ENCODE results near the gene PPP1R3C.

DNA sequence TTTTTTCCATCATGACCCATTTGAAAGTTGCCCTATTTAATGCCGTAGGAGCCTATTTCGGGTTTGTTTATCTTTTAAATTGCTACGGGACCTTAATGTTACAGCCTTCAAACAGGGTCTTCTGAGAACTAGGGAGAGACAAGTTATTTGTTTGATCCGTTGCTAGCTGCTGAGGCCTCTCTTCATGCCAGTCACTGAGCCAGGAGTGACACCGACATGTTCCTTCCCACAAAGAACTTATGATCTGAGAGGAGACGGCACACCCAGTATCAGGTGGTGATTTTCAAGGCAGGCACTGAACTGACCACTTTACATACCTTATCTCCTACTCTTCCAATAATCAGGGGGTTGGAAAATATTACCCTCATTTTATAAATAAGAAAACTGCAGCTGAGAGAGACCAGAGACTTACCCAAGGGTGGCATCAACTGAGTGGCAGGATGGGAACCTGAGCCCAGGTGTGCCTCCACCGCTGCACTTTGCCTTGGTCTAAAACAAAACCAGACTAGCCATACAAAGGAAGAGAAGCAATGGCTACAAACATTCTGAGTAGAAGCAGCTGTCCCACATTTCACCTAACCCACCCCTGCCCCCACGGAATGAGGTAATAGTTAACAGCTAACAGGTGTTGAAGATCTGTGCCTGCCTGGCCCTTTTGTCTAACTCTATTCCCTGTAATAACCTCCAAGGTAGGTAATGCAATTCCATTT is 40.5 kb downstream of the PPP1R3C start:
- TF ChIP-seq, protein P1, sequence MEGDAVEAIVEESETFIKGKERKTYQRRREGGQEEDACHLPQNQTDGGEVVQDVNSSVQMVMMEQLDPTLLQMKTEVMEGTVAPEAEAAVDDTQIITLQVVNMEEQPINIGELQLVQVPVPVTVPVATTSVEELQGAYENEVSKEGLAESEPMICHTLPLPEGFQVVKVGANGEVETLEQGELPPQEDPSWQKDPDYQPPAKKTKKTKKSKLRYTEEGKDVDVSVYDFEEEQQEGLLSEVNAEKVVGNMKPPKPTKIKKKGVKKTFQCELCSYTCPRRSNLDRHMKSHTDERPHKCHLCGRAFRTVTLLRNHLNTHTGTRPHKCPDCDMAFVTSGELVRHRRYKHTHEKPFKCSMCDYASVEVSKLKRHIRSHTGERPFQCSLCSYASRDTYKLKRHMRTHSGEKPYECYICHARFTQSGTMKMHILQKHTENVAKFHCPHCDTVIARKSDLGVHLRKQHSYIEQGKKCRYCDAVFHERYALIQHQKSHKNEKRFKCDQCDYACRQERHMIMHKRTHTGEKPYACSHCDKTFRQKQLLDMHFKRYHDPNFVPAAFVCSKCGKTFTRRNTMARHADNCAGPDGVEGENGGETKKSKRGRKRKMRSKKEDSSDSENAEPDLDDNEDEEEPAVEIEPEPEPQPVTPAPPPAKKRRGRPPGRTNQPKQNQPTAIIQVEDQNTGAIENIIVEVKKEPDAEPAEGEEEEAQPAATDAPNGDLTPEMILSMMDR (IDR thresholded peaks at IDR 0.05; ENCODE audit: low read depth, low read length, poor library complexity, severe bottlenecking), result no peak
- no peak for TF ChIP-seq EZH2phosphoT487 (IDR thresholded peaks at IDR 0.05; ENCODE audit: borderline replicate concordance, low read length)

Measured in DOHH2 (cell line).